Activated T-helper 1 cell treated with Interleukin-2 at 50 U/mL for 16 hours (primary cell): ENCODE results near the gene BARHL2.

Experiments used
- DNase-seq: peaks from one replicate; pipeline ENCODE4 v3.0.0-alpha.2; 2020; ENCODE audit warnings: low read depth

The BARHL2 gene

DNA sequence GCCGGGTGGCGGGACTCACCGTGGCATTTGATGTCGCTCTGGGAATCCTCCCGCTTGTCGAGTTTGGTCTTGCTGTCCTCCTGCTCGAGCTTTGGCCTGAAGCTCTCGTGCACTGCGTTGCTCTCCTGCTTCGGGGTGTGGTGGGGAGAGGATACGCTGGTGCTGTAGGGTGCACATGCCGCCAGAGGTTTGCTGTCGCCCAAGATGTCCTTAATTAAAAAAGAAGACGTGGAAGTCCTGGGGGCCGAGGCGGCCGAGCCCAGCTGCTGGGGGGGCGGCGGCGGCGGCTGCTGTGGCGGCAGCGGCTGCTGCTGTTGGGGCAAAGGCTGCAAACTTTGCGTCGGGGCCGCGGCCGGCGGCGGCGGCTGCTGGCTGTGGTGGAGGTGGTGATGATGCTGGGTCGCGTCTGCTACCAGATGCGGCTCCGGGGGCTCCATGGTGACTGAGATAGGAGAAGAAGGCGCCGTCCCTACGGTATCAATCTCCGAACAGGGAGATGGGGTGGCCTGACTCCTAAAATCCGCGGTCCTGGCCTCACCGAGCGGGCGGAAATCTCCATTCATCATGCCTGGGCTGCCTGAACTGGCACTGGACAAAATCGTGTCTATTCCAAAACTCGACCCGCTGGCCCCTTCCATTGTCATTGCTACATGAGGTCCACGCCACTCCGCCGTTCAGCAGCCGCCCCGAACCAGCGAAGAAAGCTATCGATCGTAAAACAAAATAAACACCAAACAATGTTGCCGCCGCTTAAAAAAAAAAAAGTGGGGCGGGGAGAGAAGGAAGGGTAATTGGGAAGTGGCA, at the start of gene BARHL2:
Gene BARHL2 (minus strand): TSS at position 751 of the 804 bp plus-strand sequence. CDS start 107 bp downstream, at position 644.
- DNase-seq, result no peak

GRCh38 chr1:90763930-90764329, 46.8 kb upstream of the BARHL2 start:
- no peak for DNase-seq

DNA sequence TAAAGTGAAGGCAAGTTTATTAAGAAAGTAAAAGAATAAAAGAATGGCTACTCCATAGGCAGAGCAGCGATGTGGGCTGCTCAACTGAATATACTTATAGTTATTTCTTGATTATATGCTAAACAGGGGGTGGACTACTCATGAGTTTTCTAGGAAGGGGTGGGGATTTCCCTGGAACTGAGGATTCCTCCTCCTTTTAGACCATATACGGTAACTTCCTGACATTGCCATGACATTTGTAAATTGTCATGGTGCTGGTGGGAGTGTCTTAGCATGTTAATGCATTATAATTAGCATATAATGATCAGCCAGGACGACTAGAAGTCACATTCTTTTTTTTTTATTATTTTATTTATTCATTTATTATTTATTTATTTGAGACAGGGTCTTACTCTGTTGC, 46.4 kb upstream of the BARHL2 start:
- no peak for DNase-seq

- DNase-seq, result no peak
These were observed 44.9 kb upstream of the BARHL2 start for GRCh38 chr1:90761781-90762589.

DNA sequence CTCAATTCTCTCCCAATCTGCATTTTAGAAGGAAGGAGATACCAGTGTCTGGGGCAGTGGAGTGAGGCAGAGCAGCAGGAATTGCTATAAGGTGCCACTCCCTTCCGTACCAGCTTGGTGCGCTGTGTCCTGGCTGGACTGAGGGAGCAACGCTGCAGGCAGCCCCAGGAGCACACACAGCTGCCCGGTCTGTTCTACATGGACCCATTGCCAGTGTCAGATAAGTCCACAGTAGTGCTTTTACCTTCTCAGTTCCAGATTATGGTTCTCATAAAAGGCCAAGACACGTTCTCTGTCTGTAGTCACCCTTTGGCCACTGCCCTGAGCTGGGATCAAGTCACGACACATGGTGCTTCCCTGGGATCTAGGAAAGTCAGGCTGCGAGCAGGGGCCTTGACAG, 44.1 kb upstream of the BARHL2 start:
- DNase-seq, result no peak

DNA sequence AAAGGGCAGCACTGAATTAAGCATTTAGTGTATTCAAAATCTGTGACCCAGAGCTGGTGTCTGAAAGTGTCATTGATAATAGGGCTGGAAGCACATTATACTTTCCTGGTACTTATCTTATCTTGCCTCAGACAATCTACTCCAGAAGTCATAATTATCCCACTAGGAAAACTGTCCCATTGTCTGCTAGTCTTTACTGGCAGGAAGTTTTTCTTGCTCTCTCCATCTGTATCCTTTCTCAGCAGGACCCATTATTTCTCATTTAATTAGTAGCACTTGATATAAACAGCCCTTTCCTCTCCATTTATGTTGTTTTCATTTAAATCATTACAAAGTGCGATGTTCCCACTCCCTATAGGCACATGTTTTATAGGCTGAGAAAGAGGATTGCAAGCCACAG, 36.5 kb upstream of the BARHL2 start:
- DNase-seq, result no peak

GRCh38 chr1:90748668-90749067, 31.6 kb upstream of the BARHL2 start:
- no peak for DNase-seq

DNA sequence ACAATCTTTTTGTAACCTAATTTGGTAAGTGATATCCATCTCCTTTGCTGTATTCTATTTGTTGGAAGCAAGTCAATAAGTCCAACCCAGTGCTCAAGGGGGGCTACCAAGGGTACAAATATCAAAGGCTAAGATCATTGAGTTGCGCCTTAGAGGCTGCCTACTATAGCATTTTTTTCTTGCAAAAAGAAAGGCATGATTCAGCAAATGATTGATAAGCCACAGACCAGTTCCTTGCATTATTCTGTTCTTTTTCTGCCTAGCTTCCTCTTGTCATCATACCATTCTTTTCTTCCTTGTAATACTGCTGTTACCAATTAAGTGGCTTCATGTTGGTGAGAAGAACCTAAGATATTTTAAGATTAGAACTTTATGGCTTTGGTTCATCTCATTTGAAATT, 29.8 kb upstream of the BARHL2 start:
- no peak for DNase-seq

DNA sequence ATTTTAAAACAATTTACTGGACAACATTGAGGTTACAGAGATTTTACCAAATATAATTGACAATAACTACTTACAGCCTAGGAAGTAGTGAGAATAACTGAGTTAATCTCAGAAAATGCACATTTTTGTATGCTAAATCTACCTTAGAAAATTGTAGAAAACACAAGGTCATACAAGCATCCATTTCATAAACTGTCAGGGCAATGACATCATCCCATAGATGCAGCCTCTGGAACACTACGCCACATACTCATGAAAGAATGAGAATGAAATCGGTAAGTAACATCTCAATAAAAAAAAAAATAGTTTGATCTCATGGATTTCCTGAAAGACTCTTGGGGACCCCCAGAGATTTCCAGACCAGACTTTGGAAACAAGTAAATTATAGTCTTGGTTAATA, 28.9 kb upstream of the BARHL2 start:
- DNase-seq, result no peak

DNA sequence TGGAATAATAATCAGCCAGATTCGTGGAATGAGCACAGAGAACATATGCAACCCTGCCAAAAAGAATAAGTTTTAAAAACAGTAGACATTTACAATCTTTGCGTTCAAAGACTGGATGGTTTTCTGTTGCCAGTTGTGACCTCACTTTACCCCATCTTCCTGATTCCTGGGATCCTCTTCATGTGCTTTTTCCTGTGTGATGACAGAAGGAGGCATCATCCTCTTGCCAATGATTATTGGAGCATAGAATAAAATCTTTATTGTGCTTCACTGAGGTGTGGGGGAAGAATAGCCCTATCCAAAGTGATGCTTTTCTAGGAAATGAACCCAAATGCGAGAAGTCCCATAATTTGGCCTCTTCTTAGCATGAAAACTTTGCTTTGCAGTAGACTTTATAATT, 15.0 kb upstream of the BARHL2 start:
- DNase-seq, result no peak

- no peak for DNase-seq
These were observed 14.4 kb upstream of the BARHL2 start for GRCh38 chr1:90731382-90732050.

- no peak for DNase-seq
These were observed 13.3 kb upstream of the BARHL2 start for GRCh38 chr1:90730243-90731022.

DNA sequence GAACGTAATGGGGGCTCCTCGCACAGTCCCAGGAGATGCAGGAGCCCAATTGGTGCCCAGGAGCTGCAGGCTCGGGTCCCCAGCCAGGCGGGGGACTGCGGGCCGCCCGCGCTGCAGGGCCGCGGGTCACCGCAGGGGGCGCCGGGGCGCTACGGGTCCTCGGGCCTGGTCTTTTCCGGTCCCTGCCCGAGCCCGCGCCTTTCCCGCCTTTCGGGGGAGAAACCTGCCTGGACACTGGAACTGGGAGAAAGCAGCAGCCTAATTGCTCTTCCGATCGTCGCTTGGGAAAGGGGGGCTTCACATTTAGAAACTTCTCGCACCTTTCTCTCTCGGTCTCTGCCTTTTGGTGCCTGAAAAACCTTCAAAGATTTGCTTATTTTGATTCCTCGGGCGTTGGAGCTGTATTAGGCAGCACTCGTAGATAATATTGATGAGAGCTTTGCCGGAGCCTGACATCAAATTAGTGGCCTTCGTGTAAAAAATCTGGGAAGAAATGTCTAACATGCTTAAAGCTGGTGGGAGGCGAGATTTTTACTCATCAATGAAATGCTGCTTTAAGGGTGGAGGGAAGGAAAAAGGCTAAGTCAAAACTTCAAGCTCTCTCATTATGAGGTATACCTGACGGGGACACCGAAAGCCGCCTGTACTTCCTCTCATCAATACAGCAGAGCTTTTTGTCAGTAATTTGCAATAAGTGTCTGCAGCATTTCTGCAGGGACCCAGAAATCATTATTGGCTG, 12.6 kb upstream of the BARHL2 start:
- no peak for DNase-seq

DNA sequence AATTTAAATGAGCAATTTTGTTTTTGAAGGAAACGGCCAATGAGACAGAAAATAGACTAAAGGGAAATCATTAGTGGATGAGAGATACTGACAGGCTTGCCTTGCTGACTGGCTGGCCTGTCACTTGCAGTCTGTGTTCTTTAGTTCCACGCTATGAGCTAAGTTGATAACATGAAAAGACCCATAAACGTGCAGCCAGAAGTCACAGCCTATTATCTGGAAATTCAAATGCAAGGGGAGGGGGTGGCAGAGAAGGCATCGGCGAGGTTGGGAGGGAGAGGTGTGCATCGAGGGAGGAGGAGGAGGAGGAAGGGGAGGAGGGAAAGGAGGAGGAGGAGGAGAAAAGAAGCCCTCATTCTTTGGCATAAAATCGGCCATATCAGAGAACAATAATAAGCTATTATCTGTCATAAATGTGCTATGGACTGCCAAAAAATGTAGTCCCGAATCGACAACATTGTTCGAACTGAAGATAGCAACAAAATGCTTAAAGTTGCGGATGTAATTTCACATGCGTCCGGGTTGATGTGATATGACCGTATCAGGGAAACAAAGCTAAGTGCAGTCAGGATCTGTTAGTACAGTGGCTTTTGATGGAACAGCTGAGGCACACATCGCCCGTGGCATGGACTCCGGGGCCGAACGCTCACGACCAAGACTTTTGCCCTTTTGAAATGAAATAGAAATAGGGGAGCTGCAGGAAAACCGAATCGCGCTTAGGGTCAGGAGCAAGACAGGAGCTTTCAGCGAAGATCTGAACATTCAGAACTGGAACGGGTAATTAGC, 11.6 kb upstream of the BARHL2 start:
- no peak for DNase-seq

DNA sequence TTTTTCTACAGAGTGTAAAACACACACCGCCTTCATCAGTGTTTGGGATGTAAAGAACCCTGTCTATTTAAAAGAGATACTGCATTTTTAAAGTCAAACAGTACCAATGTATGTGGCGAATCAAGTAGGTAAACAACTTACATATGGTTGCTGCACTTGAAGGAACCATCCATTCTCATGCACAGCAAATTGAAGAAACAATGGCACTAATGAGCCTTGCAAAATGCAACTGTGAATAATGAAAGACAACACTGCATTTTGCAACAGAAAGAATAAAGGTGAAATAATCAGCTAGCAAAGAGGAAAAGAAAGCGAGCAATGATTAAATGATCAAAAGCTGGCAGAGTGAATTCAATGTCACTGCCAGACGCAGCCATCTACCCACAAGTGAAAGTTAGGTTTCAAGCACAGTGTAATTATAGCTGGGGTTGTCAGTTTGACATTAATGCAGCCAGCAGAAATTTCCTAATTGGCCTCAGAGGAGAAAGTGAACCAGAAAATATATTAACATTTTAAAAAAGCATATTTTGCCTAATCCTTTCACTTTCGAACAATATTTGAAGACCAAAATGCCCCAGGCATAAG, 10.9 kb upstream of the BARHL2 start:
- DNase-seq, result no peak

- no peak for DNase-seq
These were observed 9.9 kb upstream of the BARHL2 start for GRCh38 chr1:90726986-90727480.

DNA sequence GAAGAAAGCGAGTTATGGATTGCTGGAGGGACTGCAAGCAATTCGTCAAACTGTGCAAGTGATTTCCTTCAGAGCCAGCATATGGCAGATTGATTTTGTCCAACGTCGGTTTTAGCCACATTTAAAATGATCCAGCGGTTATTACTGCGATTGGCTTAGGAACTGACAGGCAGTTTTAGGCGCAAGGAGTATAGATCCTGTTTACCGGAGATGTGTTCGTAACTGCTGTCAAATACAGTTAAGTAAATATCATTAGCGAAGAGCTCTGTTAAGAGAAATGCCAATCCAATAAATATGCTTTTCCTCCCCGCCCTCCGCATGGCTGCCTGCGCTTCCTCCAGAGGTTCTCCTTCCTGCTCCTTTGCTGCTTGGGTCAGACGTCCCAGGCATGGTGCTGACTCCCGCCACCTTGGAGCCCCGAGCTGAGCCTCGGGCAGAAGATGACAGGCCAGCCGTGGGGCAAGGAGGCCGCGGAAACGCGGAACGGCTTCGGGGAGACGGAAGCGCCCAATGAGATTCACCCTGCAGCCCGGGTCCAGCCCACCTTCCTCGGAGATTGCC, 9.4 kb upstream of the BARHL2 start:
- DNase-seq, result no peak

GRCh38 chr1:90725657-90726424, 8.7 kb upstream of the BARHL2 start:
- no peak for DNase-seq
